ENCODE results near the gene SMIM1. TPM values are rescaled to one million over a fixed set of nuclear protein-coding genes. Genes with fewer than 3 reads are reported as not detected.

SMIM1 gene
- total RNA-seq, 1 donor from 2014 or later, result not detected

DNA sequence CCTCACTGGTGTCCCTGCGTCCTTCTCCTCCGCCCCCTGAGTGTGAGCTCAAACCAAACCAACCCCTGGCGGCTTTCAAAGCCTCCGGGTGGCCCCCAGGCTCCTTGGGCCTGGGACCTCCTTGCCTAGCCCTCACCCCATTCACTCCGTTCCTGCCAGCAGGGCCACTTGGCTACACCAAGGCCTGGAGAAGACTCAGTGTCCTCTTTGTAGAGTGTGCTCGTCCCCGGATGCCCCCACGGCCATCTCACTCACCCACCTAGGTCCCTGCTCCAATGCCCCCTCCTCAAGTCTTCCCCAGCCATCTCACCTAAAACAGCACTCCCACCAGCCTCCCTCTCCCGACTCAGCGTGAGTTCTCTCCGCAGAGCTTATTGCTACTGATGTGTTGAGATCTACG is 27.5 kb upstream of the SMIM1 start:
- no peaks in the 10 kb centered on the region for H3K36me3 ChIP-seq (ENCODE audit: control insufficient read depth, insufficient read depth, low read length)
- TF ChIP-seq, protein P1, sequence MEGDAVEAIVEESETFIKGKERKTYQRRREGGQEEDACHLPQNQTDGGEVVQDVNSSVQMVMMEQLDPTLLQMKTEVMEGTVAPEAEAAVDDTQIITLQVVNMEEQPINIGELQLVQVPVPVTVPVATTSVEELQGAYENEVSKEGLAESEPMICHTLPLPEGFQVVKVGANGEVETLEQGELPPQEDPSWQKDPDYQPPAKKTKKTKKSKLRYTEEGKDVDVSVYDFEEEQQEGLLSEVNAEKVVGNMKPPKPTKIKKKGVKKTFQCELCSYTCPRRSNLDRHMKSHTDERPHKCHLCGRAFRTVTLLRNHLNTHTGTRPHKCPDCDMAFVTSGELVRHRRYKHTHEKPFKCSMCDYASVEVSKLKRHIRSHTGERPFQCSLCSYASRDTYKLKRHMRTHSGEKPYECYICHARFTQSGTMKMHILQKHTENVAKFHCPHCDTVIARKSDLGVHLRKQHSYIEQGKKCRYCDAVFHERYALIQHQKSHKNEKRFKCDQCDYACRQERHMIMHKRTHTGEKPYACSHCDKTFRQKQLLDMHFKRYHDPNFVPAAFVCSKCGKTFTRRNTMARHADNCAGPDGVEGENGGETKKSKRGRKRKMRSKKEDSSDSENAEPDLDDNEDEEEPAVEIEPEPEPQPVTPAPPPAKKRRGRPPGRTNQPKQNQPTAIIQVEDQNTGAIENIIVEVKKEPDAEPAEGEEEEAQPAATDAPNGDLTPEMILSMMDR (IDR thresholded peaks at IDR 0.05; ENCODE audit: insufficient read depth, low read length, poor library complexity, severe bottlenecking), result no peak
- no peak for DNase-seq (ENCODE audit: low read depth)
- H3K4me3 ChIP-seq (ENCODE audit: low read depth, low read length), result no peak overlapping the region
- no peaks in the 10 kb centered on the region for H3K27me3 ChIP-seq (ENCODE audit: control insufficient read depth, insufficient read depth, low read length)

DNA sequence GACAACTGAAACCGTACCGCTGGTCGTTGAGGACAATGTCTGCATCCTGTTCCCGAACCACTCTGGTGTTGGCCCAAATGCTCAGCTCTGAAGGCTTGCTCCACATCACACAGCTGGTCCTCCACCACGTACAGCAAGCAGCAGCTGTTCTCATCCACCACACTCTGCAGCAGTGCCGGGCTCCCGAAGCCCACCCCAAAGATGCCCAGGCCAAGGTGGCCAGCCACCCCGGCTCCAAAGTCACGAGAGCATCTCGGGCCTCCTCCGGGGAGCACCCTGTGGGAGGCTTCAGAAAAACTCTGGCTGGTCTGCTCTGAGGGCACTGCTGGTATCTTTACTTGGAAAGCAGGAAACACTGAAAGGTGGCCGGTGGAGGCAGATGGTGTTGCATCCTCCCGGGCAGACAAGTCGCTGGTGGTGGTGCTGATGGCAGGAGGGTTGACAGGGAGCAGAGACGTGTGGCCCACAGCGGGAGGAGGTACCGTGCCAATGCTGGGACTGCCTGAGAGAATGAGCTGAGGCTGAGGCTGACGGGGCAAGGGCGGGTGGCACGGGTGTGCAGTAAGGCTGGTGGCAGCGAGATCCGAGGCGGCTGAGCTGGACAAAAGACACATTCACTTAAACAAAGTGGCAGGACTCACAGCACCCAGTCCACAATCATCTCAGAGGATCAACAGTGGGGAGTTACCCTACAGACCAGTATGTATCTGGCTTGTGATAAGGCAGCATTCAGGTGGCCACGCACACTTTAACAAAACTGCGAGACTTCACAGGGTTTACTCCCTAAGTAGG is 26.8 kb upstream of the SMIM1 start:
- H3K27me3 ChIP-seq (ENCODE audit: control insufficient read depth, insufficient read depth, low read length), result peaks cover 2% of the 10 kb centered on the region
- H3K4me3 ChIP-seq (ENCODE audit: low read depth, low read length), result no peak overlapping the region
- TF ChIP-seq, protein P1 (IDR thresholded peaks at IDR 0.05; ENCODE audit: insufficient read depth, low read length, poor library complexity, severe bottlenecking), result no peak
- no peak for DNase-seq (ENCODE audit: low read depth)
- H3K36me3 ChIP-seq (ENCODE audit: control insufficient read depth, insufficient read depth, low read length), result no peaks in the 10 kb centered on the region

DNA sequence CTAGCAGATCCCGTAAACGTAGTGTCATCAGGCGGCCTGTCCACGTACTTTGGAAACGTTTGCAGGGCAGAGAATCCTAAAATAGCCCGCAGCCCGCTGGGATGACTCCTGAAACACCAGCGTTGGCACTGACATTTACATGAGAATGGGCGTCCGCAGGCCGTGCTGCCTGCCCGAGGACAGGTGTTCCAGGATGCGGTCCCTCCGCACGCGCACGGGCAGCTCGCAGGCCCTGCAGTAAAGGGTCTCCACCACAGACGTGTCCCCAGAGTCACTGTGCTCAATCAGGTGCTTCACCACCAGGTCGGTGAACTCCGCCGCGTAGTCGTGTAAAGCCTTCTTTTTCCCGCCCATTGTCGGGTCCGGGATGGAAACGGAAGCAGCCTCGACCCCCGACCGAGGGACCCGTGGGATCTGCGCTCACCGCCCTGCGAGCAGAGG is 26.1 kb upstream of the SMIM1 start:
- Histone ChIP-seq H3K27me3 (ENCODE audit: control insufficient read depth, insufficient read depth, low read length) (peaks cover 2% of the 10 kb centered on the region), H3K4me3 (ENCODE audit: low read depth, low read length) (peak overlapping the region; percentile 83), H3K36me3 (ENCODE audit: control insufficient read depth, insufficient read depth, low read length) (no peaks in the 10 kb centered on the region)
- TF ChIP-seq, protein P1 (IDR thresholded peaks at IDR 0.05; ENCODE audit: insufficient read depth, low read length, poor library complexity, severe bottlenecking), result no peak
- DNase-seq (ENCODE audit: low read depth), result no peak

DNA sequence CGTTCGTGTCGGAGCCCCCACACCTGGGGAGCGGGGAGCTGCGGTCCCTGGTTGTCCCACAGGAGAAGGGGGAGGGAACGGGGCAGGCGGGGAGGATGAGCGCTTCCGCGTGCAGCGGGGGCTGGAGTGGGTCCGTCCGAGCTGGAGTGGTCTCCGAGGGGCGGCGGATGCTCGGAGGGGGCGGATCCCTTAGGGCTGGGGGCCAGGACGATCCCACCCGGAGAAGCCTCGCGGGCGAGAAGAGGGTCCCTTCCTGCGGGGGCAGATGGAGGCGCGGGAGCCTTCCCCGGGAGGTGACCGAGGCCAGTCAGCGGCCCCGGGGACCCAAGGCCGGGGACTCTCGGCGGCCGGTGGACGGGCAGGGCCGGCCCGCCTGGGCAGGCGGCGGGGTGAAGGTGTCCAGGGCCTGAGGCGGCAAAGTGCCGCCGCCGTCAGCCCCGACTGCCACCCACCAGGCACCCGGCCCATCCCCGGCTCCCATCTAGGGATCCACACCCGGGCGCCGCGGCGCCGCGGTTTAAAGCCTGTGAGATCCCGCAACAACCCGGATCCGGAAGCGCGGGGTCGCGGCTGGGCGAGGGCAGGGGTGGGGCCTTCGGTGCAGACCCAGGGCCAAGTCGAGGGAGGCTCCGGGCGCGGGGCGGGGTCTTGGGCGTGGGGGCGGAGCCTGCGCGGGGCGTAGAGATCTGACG is 25.6 kb upstream of the SMIM1 start:
- TF ChIP-seq, protein P1 (IDR thresholded peaks at IDR 0.05; ENCODE audit: insufficient read depth, low read length, poor library complexity, severe bottlenecking), result no peak
- peaks cover 2% of the 10 kb centered on the region for H3K27me3 ChIP-seq (ENCODE audit: control insufficient read depth, insufficient read depth, low read length)
- H3K4me3 ChIP-seq (ENCODE audit: low read depth, low read length), result peak overlapping the region; percentile 83
- H3K36me3 ChIP-seq (ENCODE audit: control insufficient read depth, insufficient read depth, low read length), result no peaks in the 10 kb centered on the region
- peak; percentile 29 for DNase-seq (ENCODE audit: low read depth)

DNA sequence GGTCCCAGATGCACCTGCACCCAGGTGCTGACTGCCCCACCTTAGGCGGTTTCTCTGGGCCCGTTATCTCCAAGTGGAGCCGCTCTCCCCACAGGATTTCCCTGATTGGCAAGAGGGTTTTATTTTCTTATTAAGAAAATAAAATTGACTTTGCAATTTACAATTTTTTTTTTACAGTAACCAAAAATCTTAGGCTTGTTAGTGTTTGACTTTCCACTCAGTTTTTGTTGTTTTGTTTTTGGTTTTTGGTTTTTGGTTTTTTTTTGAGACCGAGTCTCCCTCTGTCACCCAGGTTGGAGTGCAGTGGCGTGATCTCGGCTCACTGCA is 25.1 kb upstream of the SMIM1 start:
- TF ChIP-seq, protein P1 (IDR thresholded peaks at IDR 0.05; ENCODE audit: insufficient read depth, low read length, poor library complexity, severe bottlenecking), result no peak
- Histone ChIP-seq H3K36me3 (ENCODE audit: control insufficient read depth, insufficient read depth, low read length) (no peaks in the 10 kb centered on the region), H3K4me3 (ENCODE audit: low read depth, low read length) (peak overlapping the region; percentile 83), H3K27me3 (ENCODE audit: control insufficient read depth, insufficient read depth, low read length) (peaks cover 2% of the 10 kb centered on the region)
- no peak for DNase-seq (ENCODE audit: low read depth)
